Mammary epithelial cell (primary cell): ENCODE results near the gene BICRAL.

Source experiments
- EZH2 ChIP-seq: IDR thresholded peaks from 2 replicates; pipeline ENCODE4 v1.6.1; 2012; ENCODE audit warnings: low read length, inconsistent platforms, borderline replicate concordance
- TF ChIP-seq, protein P1 (sequence below), 2 donors: IDR thresholded peaks in 1 of 2; conservative IDR thresholded peaks in 1 of 2; 2 replicates each; pipeline ENCODE4 v1.5.1; 2011 to 2012; ENCODE audit warnings: inconsistent platforms in 2 of 2, low read length in 2 of 2, mild to moderate bottlenecking in 2 of 2, control low read depth in 1 of 2, low read depth in 1 of 2; ENCODE audit not compliant: insufficient read depth in 1 of 2; ENCODE audit errors: extremely low read depth in 1 of 2

DNA sequence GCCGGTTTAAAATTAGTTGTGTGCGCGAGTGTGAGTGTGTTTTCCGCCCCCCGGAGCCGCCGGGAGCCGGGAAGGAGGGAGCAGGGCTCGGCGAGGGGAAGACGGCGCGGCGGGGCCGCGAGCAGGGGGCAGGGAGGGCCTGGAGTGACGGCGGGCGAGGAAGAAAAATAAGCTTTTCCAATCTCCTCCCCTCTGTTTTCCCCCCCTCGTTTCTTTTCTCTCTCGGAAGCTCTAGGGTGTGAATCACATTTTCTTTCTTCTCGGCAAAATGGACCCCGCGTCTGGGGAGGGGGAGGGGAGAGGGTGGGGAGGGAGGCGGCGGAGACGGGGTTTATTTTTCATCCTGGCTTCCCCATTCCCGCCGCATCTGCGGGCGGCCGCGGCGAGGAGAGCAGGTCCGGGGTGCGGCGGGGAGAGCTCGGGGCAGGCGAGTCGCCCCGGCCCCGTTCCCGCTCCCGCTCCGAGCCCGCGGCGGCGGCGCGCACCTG lies 881 bp downstream of the BICRAL start:
- TF ChIP-seq, protein P1, sequence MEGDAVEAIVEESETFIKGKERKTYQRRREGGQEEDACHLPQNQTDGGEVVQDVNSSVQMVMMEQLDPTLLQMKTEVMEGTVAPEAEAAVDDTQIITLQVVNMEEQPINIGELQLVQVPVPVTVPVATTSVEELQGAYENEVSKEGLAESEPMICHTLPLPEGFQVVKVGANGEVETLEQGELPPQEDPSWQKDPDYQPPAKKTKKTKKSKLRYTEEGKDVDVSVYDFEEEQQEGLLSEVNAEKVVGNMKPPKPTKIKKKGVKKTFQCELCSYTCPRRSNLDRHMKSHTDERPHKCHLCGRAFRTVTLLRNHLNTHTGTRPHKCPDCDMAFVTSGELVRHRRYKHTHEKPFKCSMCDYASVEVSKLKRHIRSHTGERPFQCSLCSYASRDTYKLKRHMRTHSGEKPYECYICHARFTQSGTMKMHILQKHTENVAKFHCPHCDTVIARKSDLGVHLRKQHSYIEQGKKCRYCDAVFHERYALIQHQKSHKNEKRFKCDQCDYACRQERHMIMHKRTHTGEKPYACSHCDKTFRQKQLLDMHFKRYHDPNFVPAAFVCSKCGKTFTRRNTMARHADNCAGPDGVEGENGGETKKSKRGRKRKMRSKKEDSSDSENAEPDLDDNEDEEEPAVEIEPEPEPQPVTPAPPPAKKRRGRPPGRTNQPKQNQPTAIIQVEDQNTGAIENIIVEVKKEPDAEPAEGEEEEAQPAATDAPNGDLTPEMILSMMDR (conservative IDR thresholded peaks at IDR 0.05 in 1 of 2, IDR thresholded peaks at IDR 0.05 in 1 of 2; ENCODE audit: extremely low read depth in 1 of 2, insufficient read depth in 1 of 2, low read depth in 1 of 2, low read length in 2 of 2): no peak
- TF ChIP-seq EZH2: no peak
